HepG2 (cell line): ENCODE data around the gene NCMAP. TPM values are rescaled to one million over a fixed set of nuclear protein-coding genes. Genes with fewer than 3 reads are reported as not detected.

Experiments
- ATAC-seq: fragments of 200-7000 bp; cut with Tn5 transposase; 3 replicates; pipeline ENCODE4 v1.9.1; 2020; ENCODE audit warnings: mild to moderate bottlenecking, moderate library complexity
- BruUV-seq: library from RNA; stranded (reverse); fragments of 400-500 nt; replicated peaks from 2 replicates; lab custom pipeline; 2021; lab: Mats Ljungman, UMichigan
- CTCF ChIA-PET: fragments of 300-600 bp; formaldehyde crosslinking; extraction: SDS; loops from one replicate; lab custom pipeline; 2021; ENCODE audit warnings: low total read pairs, inconsistent platforms, low intra/inter-chr PET ratio; lab: Yijun Ruan, JAX
- POLR2A ChIA-PET: fragments of 350-600 bp; sonication (Branson Sonifier 250); formaldehyde crosslinking; loops from one replicate; lab custom pipeline; 2020; ENCODE audit warnings: antibody characterized with exemption, inconsistent platforms; lab: Yijun Ruan, JAX
- DNase-seq: peaks from one replicate; pipeline ENCODE4 v3.0.0-alpha.2; 2015; ENCODE audit warnings: low spot score
- FAIRE-seq: peaks from 3 replicates; lab custom pipeline; 2011; peaks lifted over from hg19 to GRCh38; lab: Jason Lieb, UNC
- H2AFZ ChIP-seq: one replicate; pipeline ENCODE4 v1.6.1; 2011; ENCODE audit warnings: low read length, inconsistent platforms
- H3K27ac ChIP-seq: fragments of 300-600 bp; 3 replicates; pipeline ENCODE4 v1.8.0; 2011; ENCODE audit warnings: mixed run types, mild to moderate bottlenecking, mixed read lengths, low read length, inconsistent platforms; ENCODE audit not compliant: insufficient read depth; ENCODE audit errors: extremely low read length
- H3K27me3 ChIP-seq, 2 experiments: fragments of 200-600 bp in 1 of 2; 2 replicates in 1 of 2; 3 replicates in 1 of 2; pipeline versions ENCODE4 v1.6.0 to v1.8.0; 2011; ENCODE audit warnings: low read length in 2 of 2, mild to moderate bottlenecking in 2 of 2, moderate library complexity in 2 of 2, inconsistent platforms in 1 of 2; ENCODE audit not compliant: insufficient read depth in 2 of 2, control insufficient read depth in 1 of 2
- H3K36me3 ChIP-seq, 2 experiments: fragments of 200-600 bp in 1 of 2; replicated peaks in 1 of 2; 2 replicates in 1 of 2; 3 replicates in 1 of 2; pipeline versions ENCODE4 v1.5.1 to v1.8.0; 2011; ENCODE audit warnings: low read length in 2 of 2, inconsistent platforms in 1 of 2; ENCODE audit not compliant: insufficient read depth in 2 of 2, control insufficient read depth in 1 of 2
- H3K4me1 ChIP-seq: 2 replicates; pipeline ENCODE4 v1.5.1; 2012; ENCODE audit warnings: low read length, inconsistent platforms; ENCODE audit not compliant: insufficient read depth
- H3K4me2 ChIP-seq: 2 replicates; pipeline ENCODE4 v1.6.0; 2011; ENCODE audit warnings: low read depth, low read length, inconsistent platforms
- H3K4me3 ChIP-seq, 3 experiments: fragments of 200-600 bp in 1 of 3; sonication (generic), shearing (Covaris generic) in 1 of 3; replicated peaks in 1 of 3; 2 replicates each; pipeline ENCODE4 v1.5.1; 2011 to 2016; ENCODE audit warnings: low read length in 3 of 3, inconsistent platforms in 2 of 3, low read depth in 2 of 3, mild to moderate bottlenecking in 2 of 3, control low read depth in 1 of 3, mixed read lengths in 1 of 3; ENCODE audit not compliant: insufficient read depth in 1 of 3
- H3K79me2 ChIP-seq: one replicate; pipeline ENCODE4 v1.6.1; 2011; ENCODE audit warnings: low read length, inconsistent platforms; ENCODE audit not compliant: insufficient read depth
- H3K9ac ChIP-seq: 2 replicates; pipeline ENCODE4 v1.6.0; 2011; ENCODE audit warnings: mild to moderate bottlenecking, low read depth, low read length, inconsistent platforms; ENCODE audit not compliant: insufficient read depth
- H3K9me3 ChIP-seq: 2 replicates; pipeline ENCODE4 v1.5.1; 2012; ENCODE audit warnings: mild to moderate bottlenecking, low read length
- H4K20me1 ChIP-seq: 2 replicates; pipeline ENCODE4 v1.6.0; 2011; ENCODE audit warnings: inconsistent platforms, mild to moderate bottlenecking, low read length, moderate library complexity; ENCODE audit not compliant: insufficient read depth
- ATF1 ChIP-seq: IDR thresholded peaks from 2 replicates; pipeline ENCODE4 v1.6.1; 2016; ENCODE audit warnings: mild to moderate bottlenecking, control low read depth
- DMTF1 ChIP-seq: sonication (generic); formaldehyde crosslinking; IDR thresholded peaks from 2 replicates; pipeline ENCODE4 v1.4.0; 2020; ENCODE audit warnings: mild to moderate bottlenecking, missing genetic modification reagents
- HCFC1 ChIP-seq: fragments of 150-350 bp; IDR thresholded peaks from 2 replicates; pipeline ENCODE4 v1.6.1; 2014; ENCODE audit warnings: low read depth, low read length
- JUNB ChIP-seq: sonication (generic); formaldehyde crosslinking; IDR thresholded peaks from 2 replicates; pipeline ENCODE4 v1.8.0; 2022; ENCODE audit warnings: missing genetic modification reagents, mild to moderate bottlenecking, borderline replicate concordance
- LCORL ChIP-seq, 2 experiments: fragments of 450-650 bp in 1 of 2; sonication (generic) in 1 of 2; formaldehyde crosslinking in 1 of 2; IDR thresholded peaks; 2 replicates each; pipeline versions ENCODE4 v1.5.0 to v1.6.1; 2017 to 2020; ENCODE audit warnings: antibody characterized with exemption in 1 of 2, missing genetic modification reagents in 1 of 2
- PLRG1 ChIP-seq: fragments of 450-650 bp; conservative IDR thresholded peaks from 2 replicates; pipeline ENCODE4 v1.6.1; 2016
- RNF219 ChIP-seq: sonication (generic); formaldehyde crosslinking; IDR thresholded peaks from 2 replicates; pipeline ENCODE4 v1.5.0; 2020; ENCODE audit warnings: mild to moderate bottlenecking, missing genetic modification reagents
- ZBTB7B ChIP-seq: sonication (generic); formaldehyde crosslinking; IDR thresholded peaks from 2 replicates; pipeline ENCODE4 v1.4.0; 2020; ENCODE audit warnings: missing genetic modification reagents
- ZNF280D ChIP-seq: sonication (generic); formaldehyde crosslinking; IDR thresholded peaks from 2 replicates; pipeline ENCODE4 v1.5.1; 2020; ENCODE audit warnings: mild to moderate bottlenecking, missing genetic modification reagents
- ZNF564 ChIP-seq: sonication (generic); formaldehyde crosslinking; IDR thresholded peaks from 2 replicates; pipeline ENCODE4 v1.8.1; 2023; ENCODE audit warnings: mild to moderate bottlenecking, missing genetic modification reagents
- ZNF660 ChIP-seq: sonication (generic); formaldehyde crosslinking; IDR thresholded peaks from 2 replicates; pipeline ENCODE4 v1.5.1; 2020; ENCODE audit warnings: mild to moderate bottlenecking, low read depth, missing genetic modification reagents, borderline replicate concordance
- ZNF883 ChIP-seq: sonication (generic); formaldehyde crosslinking; IDR thresholded peaks from 2 replicates; pipeline ENCODE4 v1.5.1; 2020; ENCODE audit warnings: mild to moderate bottlenecking, missing genetic modification reagents; ENCODE audit errors: not compliant biosample characterization
- WGBS: methylation state at CpG from one replicate; pipeline ENCODE4 v1.1.6; 2017; ENCODE audit warnings: low lambda C conversion rate; 5-methylcytosine and 5-hydroxymethylcytosine counted together
- in situ Hi-C: cut with HindIII; loops from 2 replicates; pipeline ENCODE4 v1.10.0; 2017; ENCODE audit warnings: low pct_unique_long_range_greater_than_20kb; ENCODE audit not compliant: extremely low pct_ligation_motif_present
- intact Hi-C: fragments of 100-400 bp; cut with micrococcal nuclease; formaldehyde crosslinking; loops from one replicate; pipeline ENCODE4 v1.10.0; 2022; ENCODE audit not compliant: unreplicated experiment
- polyA plus RNA-seq, 8 experiments: library from polyadenylated mRNA; depleted of rRNA in 3 of 8; stranded (reverse) in 7 of 8; unstranded in 1 of 8; fragments of >200 nt; fragmentation: Illumina TruSeq in 4 of 8; extraction: Trizol in 4 of 8; gene quantifications; 2 replicates each; pipeline versions ENCODE4 v1.2.1 to v1.2.3, GENCODE V29; 2011 to 2016; ENCODE audit warnings: low read depth in 4 of 8, missing spikeins in 1 of 8, mixed read lengths in 1 of 8; ENCODE audit not compliant: insufficient read depth in 1 of 8
- total RNA-seq, 5 experiments: library from RNA; depleted of rRNA; stranded (reverse); fragments of >200 nt; fragmentation: Illumina TruSeq; extraction: Trizol; gene quantifications; 2 replicates each; pipeline ENCODE4 v1.2.3, GENCODE V29; 2016; ENCODE audit warnings: low read depth in 1 of 5

The NCMAP gene
- total and polyA plus RNA-seq, 2 of the 13 experiments (the other 11 are each of a cell fraction or from before 2014, with no cell fraction given) = 2.7 to 20.0 TPM

- in situ Hi-C loops = no loop called here
- TF ChIP-seq RNF219 (CRISPR knock-in tag) = no peak
- no peak for TF ChIP-seq JUNB (CRISPR knock-in tag)
- TF ChIP-seq ATF1 (CRISPR knock-in tag) = no peak
- no peak for TF ChIP-seq DMTF1 (CRISPR knock-in tag)
- TF ChIP-seq ZNF280D = no peak
- TF ChIP-seq HCFC1 = no peak
- no peak for TF ChIP-seq ZNF660 (CRISPR knock-in tag)
- TF ChIP-seq LCORL (IDR thresholded peaks at IDR 0.05) = no peak
- TF ChIP-seq LCORL (CRISPR knock-in tag; IDR thresholded peaks at IDR 0.05) = 0 out of 2 replicates have a peak, but pooled peaks have one; percentile 3
- no peak for TF ChIP-seq ZNF564 (CRISPR knock-in tag)
- TF ChIP-seq ZBTB7B = 0 out of 2 replicates have a peak, but pooled peaks have one; percentile 1
- TF ChIP-seq ZNF883 (CRISPR knock-in tag) = no peak
- TF ChIP-seq PLRG1 = no peak
Measured at GRCh38 chr1:24644100-24644384, 88.2 kb downstream of the NCMAP start.

More at GRCh38 chr1:24644100-24644384, 88.2 kb downstream of the NCMAP start:
- 0% methylated on average over 9 of the region's 9 CpGs for WGBS
- Histone ChIP-seq H4K20me1 (peaks cover 22% of the 10 kb centered on the region), H3K27me3 (no peaks in the 10 kb centered on the region; a peak in 1 of 5 replicates), H3K9me3 (no peaks in the 10 kb centered on the region), H3K9ac (peak overlapping the region; percentile 100), H3K79me2 (peaks cover 58% of the 10 kb centered on the region), H2AFZ (no peak overlapping the region), H3K4me2 (peak overlapping the region; percentile 84), H3K4me3 (peak overlapping the region; percentile 61 to 98 (median 89)), H3K27ac (peak overlapping the region; percentile 84), H3K4me1 (peaks cover 61% of the 10 kb centered on the region), H3K36me3 (peaks cover 4 to 27% of the 10 kb centered on the region in 2 experiments)
- ATAC-seq (no peak; the same call in 2 of the 3 replicates), FAIRE-seq (no peak), DNase-seq (no peak)
- CTCF ChIA-PET = no interaction called here
- no TSS peak for BruUV-seq
- POLR2A ChIA-PET = no interaction called here
- intact Hi-C loops = loop anchor here (5.0 kb wide), 2 partner anchors 232 to 627 kb away; partner anchors contain the start of gene STPG1
